ENCODE data around the gene GABRA5. TPM values are rescaled to one million over a fixed set of nuclear protein-coding genes. Genes with fewer than 3 reads are reported as not detected.
A peak's percentile ranks its signal among the peaks of the same experiment; 100 is the strongest.
"Not testable (repeated sequence)": the region's sequence is repeated elsewhere in the genome, so short reads cannot be mapped to it uniquely, and the experiment has no call there.

Gene GABRA5
- not detected in 2 replicates for total RNA-seq

GRCh38 chr15:26866298-26867199 is at the start of gene GABRA5:
Gene GABRA5, plus strand, starts transcription at chr15:26867062. Its CDS starts 2,187 bp downstream, at chr15:26869249.
- no peak within 1 kb of the TSS for H3K4me3 Mint-ChIP-seq
- intact Hi-C loops (cut with micrococcal nuclease), result no loop called here
- H3K27me3 Mint-ChIP-seq, result peaks cover 21% of the 10 kb centered on the region
- DNase-seq, result no peak
- H3K36me3 Mint-ChIP-seq (ENCODE audit: low read depth), result no peaks in the 10 kb centered on the region
- no peaks in the 10 kb centered on the region for H3K4me1 Mint-ChIP-seq
- H3K9me3 Mint-ChIP-seq, result no peaks in the 10 kb centered on the region
- no peak within 1 kb of the TSS for H3K27ac Mint-ChIP-seq

GRCh38 chr15:26831191-26831590 is 35.7 kb upstream of the GABRA5 start:
- H3K9me3 Mint-ChIP-seq; intact Hi-C loops (cut with micrococcal nuclease); H3K4me3 Mint-ChIP-seq; DNase-seq; H3K27ac Mint-ChIP-seq; H3K4me1 Mint-ChIP-seq; H3K27me3 Mint-ChIP-seq; H3K36me3 Mint-ChIP-seq (ENCODE audit: low read depth): not testable (repeated sequence)

- H3K4me1 Mint-ChIP-seq, result no peaks in the 10 kb centered on the region
- H3K36me3 Mint-ChIP-seq (ENCODE audit: low read depth), result no peaks in the 10 kb centered on the region
- H3K9me3 Mint-ChIP-seq, result peaks cover 4% of the 10 kb centered on the region
- no peak overlapping the region for H3K27ac Mint-ChIP-seq
- H3K4me3 Mint-ChIP-seq, result no peak overlapping the region
- DNase-seq, result no peak
- no peaks in the 10 kb centered on the region for H3K27me3 Mint-ChIP-seq
- intact Hi-C loops (cut with micrococcal nuclease), result no loop called here
Measured at GRCh38 chr15:26831951-26832350, 34.9 kb upstream of the GABRA5 start.

GRCh38 chr15:26838742-26839460 is 28.0 kb upstream of the GABRA5 start:
- no peaks in the 10 kb centered on the region for H3K9me3 Mint-ChIP-seq
- H3K4me3 Mint-ChIP-seq, result no peak overlapping the region
- H3K27me3 Mint-ChIP-seq, result peaks cover 4% of the 10 kb centered on the region
- H3K27ac Mint-ChIP-seq, result no peak overlapping the region
- DNase-seq, result peak; percentile 60
- no peaks in the 10 kb centered on the region for H3K36me3 Mint-ChIP-seq (ENCODE audit: low read depth)
- no peaks in the 10 kb centered on the region for H3K4me1 Mint-ChIP-seq
- intact Hi-C loops (cut with micrococcal nuclease), result no loop called here

GRCh38 chr15:26841514-26841913 is 25.3 kb upstream of the GABRA5 start:
- H3K9me3 Mint-ChIP-seq, result no peaks in the 10 kb centered on the region

GRCh38 chr15:26841941-26842340 is 24.9 kb upstream of the GABRA5 start:
- H3K4me3 Mint-ChIP-seq, result no peak overlapping the region
- no peaks in the 10 kb centered on the region for H3K36me3 Mint-ChIP-seq (ENCODE audit: low read depth)
- intact Hi-C loops (cut with micrococcal nuclease), result no loop called here
- H3K4me1 Mint-ChIP-seq, result no peaks in the 10 kb centered on the region
- DNase-seq, result no peak
- peaks cover 4% of the 10 kb centered on the region for H3K27me3 Mint-ChIP-seq
- no peaks in the 10 kb centered on the region for H3K9me3 Mint-ChIP-seq
- no peak overlapping the region for H3K27ac Mint-ChIP-seq

More at GRCh38 chr15:26841514-26841913, 25.3 kb upstream of the GABRA5 start:
- no peak overlapping the region for H3K4me3 Mint-ChIP-seq
- peaks cover 4% of the 10 kb centered on the region for H3K27me3 Mint-ChIP-seq
- no peak overlapping the region for H3K27ac Mint-ChIP-seq
- H3K4me1 Mint-ChIP-seq, result no peaks in the 10 kb centered on the region
- intact Hi-C loops (cut with micrococcal nuclease), result no loop called here
- DNase-seq, result no peak
- H3K36me3 Mint-ChIP-seq (ENCODE audit: low read depth), result no peaks in the 10 kb centered on the region

- H3K36me3 Mint-ChIP-seq (ENCODE audit: low read depth), result no peaks in the 10 kb centered on the region
- intact Hi-C loops (cut with micrococcal nuclease), result no loop called here
- no peak overlapping the region for H3K4me3 Mint-ChIP-seq
- peaks cover 4% of the 10 kb centered on the region for H3K27me3 Mint-ChIP-seq
- H3K9me3 Mint-ChIP-seq, result no peaks in the 10 kb centered on the region
- no peak for DNase-seq
- H3K4me1 Mint-ChIP-seq, result no peaks in the 10 kb centered on the region
- H3K27ac Mint-ChIP-seq, result no peak overlapping the region
Measured at GRCh38 chr15:26842391-26842790, 24.5 kb upstream of the GABRA5 start.

- no peak for DNase-seq
- Mint-ChIP-seq H3K4me3 (no peak overlapping the region), H3K36me3 (ENCODE audit: low read depth) (no peaks in the 10 kb centered on the region), H3K27ac (no peak overlapping the region), H3K9me3 (peaks cover 8% of the 10 kb centered on the region), H3K27me3 (peaks cover 4% of the 10 kb centered on the region), H3K4me1 (no peaks in the 10 kb centered on the region)
- intact Hi-C loops (cut with micrococcal nuclease), result no loop called here
Measured at GRCh38 chr15:26844901-26845300, 22.0 kb upstream of the GABRA5 start.

GRCh38 chr15:26848498-26848897 is 18.4 kb upstream of the GABRA5 start:
- intact Hi-C loops (cut with micrococcal nuclease), result no loop called here
- Mint-ChIP-seq H3K4me3 (no peak overlapping the region), H3K27me3 (no peaks in the 10 kb centered on the region), H3K27ac (no peak overlapping the region), H3K36me3 (ENCODE audit: low read depth) (no peaks in the 10 kb centered on the region), H3K9me3 (peaks cover 8% of the 10 kb centered on the region), H3K4me1 (no peaks in the 10 kb centered on the region)
- DNase-seq, result no peak

- intact Hi-C loops (cut with micrococcal nuclease), result no loop called here
- no peak overlapping the region for H3K4me3 Mint-ChIP-seq
- no peak for DNase-seq
Measured at GRCh38 chr15:26850161-26850560, 16.7 kb upstream of the GABRA5 start.

GRCh38 chr15:26852980-26853379 is 13.9 kb upstream of the GABRA5 start:
- no peak for DNase-seq
- Mint-ChIP-seq H3K27me3 (no peaks in the 10 kb centered on the region), H3K4me1 (no peaks in the 10 kb centered on the region), H3K4me3 (no peak overlapping the region), H3K9me3 (peaks cover 3% of the 10 kb centered on the region), H3K27ac (no peak overlapping the region), H3K36me3 (ENCODE audit: low read depth) (no peaks in the 10 kb centered on the region)
- intact Hi-C loops (cut with micrococcal nuclease), result no loop called here

More at GRCh38 chr15:26850161-26850560, 16.7 kb upstream of the GABRA5 start:
- H3K27me3 Mint-ChIP-seq, result no peaks in the 10 kb centered on the region
- no peak overlapping the region for H3K27ac Mint-ChIP-seq
- H3K36me3 Mint-ChIP-seq (ENCODE audit: low read depth), result no peaks in the 10 kb centered on the region
- H3K9me3 Mint-ChIP-seq, result peaks cover 8% of the 10 kb centered on the region
- H3K4me1 Mint-ChIP-seq, result no peaks in the 10 kb centered on the region

- H3K4me3 Mint-ChIP-seq, result no peak overlapping the region
- no peaks in the 10 kb centered on the region for H3K36me3 Mint-ChIP-seq (ENCODE audit: low read depth)
- no peaks in the 10 kb centered on the region for H3K27me3 Mint-ChIP-seq
- intact Hi-C loops (cut with micrococcal nuclease), result no loop called here
- no peak overlapping the region for H3K27ac Mint-ChIP-seq
- H3K9me3 Mint-ChIP-seq, result no peaks in the 10 kb centered on the region
- H3K4me1 Mint-ChIP-seq, result no peaks in the 10 kb centered on the region
- DNase-seq, result no peak
Measured at GRCh38 chr15:26854435-26854834, 12.4 kb upstream of the GABRA5 start.

GRCh38 chr15:26864664-26865191 is 2.1 kb upstream of the GABRA5 start:
- Mint-ChIP-seq H3K27ac (no peak overlapping the region), H3K4me3 (no peak overlapping the region), H3K27me3 (peaks cover 21% of the 10 kb centered on the region), H3K4me1 (no peaks in the 10 kb centered on the region), H3K9me3 (no peaks in the 10 kb centered on the region), H3K36me3 (ENCODE audit: low read depth) (no peaks in the 10 kb centered on the region)
- intact Hi-C loops (cut with micrococcal nuclease), result no loop called here
- DNase-seq, result no peak
